SKM-1 treated with dmso at 0.1 percent for 144 hours (cell line): Measurements from ENCODE around the gene ARHGAP6.
A peak's percentile ranks its signal among the peaks of the same experiment; 100 is the strongest.

Source experiments
- DNase-seq: peaks from one replicate; lab custom pipeline; 2025; ENCODE audit not compliant: unreplicated experiment; lab: John Stamatoyannopoulos, UW

ARHGAP6 gene

GRCh38 chrX:11464380-11464779, 201.3 kb downstream of the ARHGAP6 start:
- DNase-seq, result no peak

GRCh38 chrX:11462648-11463047, 203.1 kb downstream of the ARHGAP6 start:
- DNase-seq, result no peak

- DNase-seq, result no peak
Measured at GRCh38 chrX:11462136-11462535, 203.6 kb downstream of the ARHGAP6 start.

GRCh38 chrX:11461201-11462001, 204.3 kb downstream of the ARHGAP6 start:
- DNase-seq, result no peak

- no peak for DNase-seq
Measured at GRCh38 chrX:11460347-11460746, 205.4 kb downstream of the ARHGAP6 start.

GRCh38 chrX:11458170-11458569, 207.6 kb downstream of the ARHGAP6 start:
- no peak for DNase-seq

- DNase-seq, result no peak
Measured at GRCh38 chrX:11451151-11451550, 214.6 kb downstream of the ARHGAP6 start.

GRCh38 chrX:11450354-11450753, 215.4 kb downstream of the ARHGAP6 start:
- no peak for DNase-seq

GRCh38 chrX:11449613-11450012, 216.1 kb downstream of the ARHGAP6 start:
- no peak for DNase-seq

GRCh38 chrX:11447418-11447817, 218.3 kb downstream of the ARHGAP6 start:
- no peak for DNase-seq

GRCh38 chrX:11446949-11447348, 218.8 kb downstream of the ARHGAP6 start:
- no peak for DNase-seq

- DNase-seq, result no peak
Measured at GRCh38 chrX:11446336-11446735, 219.4 kb downstream of the ARHGAP6 start.

GRCh38 chrX:11445540-11445939, 220.2 kb downstream of the ARHGAP6 start:
- DNase-seq, result no peak

GRCh38 chrX:11444052-11444451, 221.7 kb downstream of the ARHGAP6 start:
- no peak for DNase-seq

- no peak for DNase-seq
Measured at GRCh38 chrX:11439846-11440245, 225.9 kb downstream of the ARHGAP6 start.

GRCh38 chrX:11438767-11439166, 227.0 kb downstream of the ARHGAP6 start:
- DNase-seq, result no peak

- DNase-seq, result no peak
Measured at GRCh38 chrX:11438380-11438723, 227.4 kb downstream of the ARHGAP6 start.

- DNase-seq, result no peak
Measured at GRCh38 chrX:11437642-11438379, 227.9 kb downstream of the ARHGAP6 start.

GRCh38 chrX:11435568-11435967, 230.2 kb downstream of the ARHGAP6 start:
- DNase-seq, result no peak

GRCh38 chrX:11434607-11435006, 231.1 kb downstream of the ARHGAP6 start:
- no peak for DNase-seq

GRCh38 chrX:11431786-11432185, 233.9 kb downstream of the ARHGAP6 start:
- peak; percentile 57 for DNase-seq

- DNase-seq, result no peak
Measured at GRCh38 chrX:11430271-11430670, 235.4 kb downstream of the ARHGAP6 start.
